RCC 7860 (cell line): ENCODE results near the gene CD300A.
"Not testable (repeated sequence)": the region's sequence is repeated elsewhere in the genome, so short reads cannot be mapped to it uniquely, and the experiment has no call there.

Experiments used
- DNase-seq: peaks from one replicate; pipeline ENCODE4 v3.0.0-alpha.2; 2015; ENCODE audit warnings: low spot score
- FAIRE-seq: peaks from 2 replicates; lab custom pipeline; 2012; peaks lifted over from hg19 to GRCh38; lab: Jason Lieb, UNC

CD300A gene

GRCh38 chr17:74478420-74479100 is 12.1 kb downstream of the CD300A start:
- DNase-seq (no peak), FAIRE-seq (no peak)

GRCh38 chr17:74480290-74480689 is 13.9 kb downstream of the CD300A start:
- FAIRE-seq (no peak), DNase-seq (no peak)

- DNase-seq (no peak), FAIRE-seq (no peak)
Measured at GRCh38 chr17:74481621-74482020, 15.2 kb downstream of the CD300A start.

- DNase-seq = no peak
- no peak for FAIRE-seq
Measured at GRCh38 chr17:74484066-74484465, 17.6 kb downstream of the CD300A start.

- FAIRE-seq (no peak), DNase-seq (no peak)
Measured at GRCh38 chr17:74485022-74485743, 18.7 kb downstream of the CD300A start.

- DNase-seq = no peak
Measured at GRCh38 chr17:74485841-74486240, 19.4 kb downstream of the CD300A start.

GRCh38 chr17:74488276-74488675 is 21.8 kb downstream of the CD300A start:
- FAIRE-seq, DNase-seq: not testable (repeated sequence)

More at GRCh38 chr17:74485841-74486240, 19.4 kb downstream of the CD300A start:
- no peak for FAIRE-seq

GRCh38 chr17:74490716-74491115 is 24.3 kb downstream of the CD300A start:
- DNase-seq = no peak
- FAIRE-seq = no peak

- no peak for DNase-seq
- no peak for FAIRE-seq
Measured at GRCh38 chr17:74491626-74492025, 25.2 kb downstream of the CD300A start.

- DNase-seq (peak; percentile 37), FAIRE-seq (no peak)
Measured at GRCh38 chr17:74493331-74493833, 26.9 kb downstream of the CD300A start.

- DNase-seq (no peak), FAIRE-seq (no peak)
Measured at GRCh38 chr17:74497471-74497870, 31.0 kb downstream of the CD300A start.

GRCh38 chr17:74499992-74500391 is 33.6 kb downstream of the CD300A start:
- FAIRE-seq = no peak
- DNase-seq = no peak

- FAIRE-seq = no peak
Measured at GRCh38 chr17:74502861-74503260, 36.4 kb downstream of the CD300A start.

GRCh38 chr17:74503949-74504348 is 37.5 kb downstream of the CD300A start:
- DNase-seq, FAIRE-seq: not testable (repeated sequence)

More at GRCh38 chr17:74502861-74503260, 36.4 kb downstream of the CD300A start:
- DNase-seq = no peak

GRCh38 chr17:74508156-74508555 is 41.7 kb downstream of the CD300A start:
- DNase-seq (no peak), FAIRE-seq (no peak)

GRCh38 chr17:74512036-74512435 is 45.6 kb downstream of the CD300A start:
- FAIRE-seq = no peak
- DNase-seq = no peak

GRCh38 chr17:74512624-74513091 is 46.2 kb downstream of the CD300A start:
- FAIRE-seq (no peak), DNase-seq (no peak)

- DNase-seq (no peak), FAIRE-seq (no peak)
Measured at GRCh38 chr17:74513987-74514631, 47.7 kb downstream of the CD300A start.

GRCh38 chr17:74514632-74515334 is 48.3 kb downstream of the CD300A start:
- DNase-seq = no peak
- no peak for FAIRE-seq

- FAIRE-seq = no peak
- no peak for DNase-seq
Measured at GRCh38 chr17:74515941-74516340, 49.5 kb downstream of the CD300A start.
